Stimulated activated naive CD8-positive, alpha-beta T cell treated with anti-CD3 and anti-CD28 coated beads, Interleukin-15, amount 100 ng/mL, for 72 hours (primary cell): Measurements from ENCODE around the gene NT5DC3.
"Not testable (repeated sequence)": the region's sequence is repeated elsewhere in the genome, so short reads cannot be mapped to it uniquely, and the experiment has no call there.

ENCODE experiments used
- ATAC-seq: fragments of 150-1000 bp; cut with Tn5 transposase; 2 replicates; pipeline ENCODE4 v1.10.0; 2021; ENCODE audit warnings: mild to moderate bottlenecking, moderate library complexity
- DNase-seq, 2 donors: peaks; one replicate each; pipeline ENCODE4 v3.0.0; 2021 to 2022
- H3K27ac Mint-ChIP-seq, 2 donors: one replicate each; pipeline ENCODE4 v1.8.0; 2022; ENCODE audit warnings: mild to moderate bottlenecking in 2 of 2, mixed read lengths in 2 of 2, moderate library complexity in 2 of 2
- H3K27me3 Mint-ChIP-seq: one replicate; pipeline ENCODE4 v1.8.0; 2022; ENCODE audit warnings: mixed read lengths
- H3K4me1 Mint-ChIP-seq: one replicate; pipeline ENCODE4 v1.8.0; 2022; ENCODE audit warnings: mild to moderate bottlenecking, mixed read lengths
- H3K4me3 Mint-ChIP-seq, 2 donors: one replicate each; pipeline ENCODE4 v1.8.0; 2022; ENCODE audit warnings: mild to moderate bottlenecking in 2 of 2, mixed read lengths in 2 of 2, moderate library complexity in 1 of 2
- H3K9me3 Mint-ChIP-seq, 2 donors: one replicate each; pipeline ENCODE4 v1.8.0; 2022; ENCODE audit warnings: mixed read lengths in 2 of 2

The NT5DC3 gene

GRCh38 chr12:103810111-103810510, 30.9 kb downstream of the NT5DC3 start:
- Mint-ChIP-seq H3K4me3 (no peak overlapping the region), H3K27me3 (no peaks in the 10 kb centered on the region), H3K4me1 (no peaks in the 10 kb centered on the region), H3K9me3 (no peaks in the 10 kb centered on the region), H3K27ac (no peak overlapping the region)
- DNase-seq (no peak), ATAC-seq (no peak)

- H3K9me3 Mint-ChIP-seq, H3K4me3 Mint-ChIP-seq, H3K27me3 Mint-ChIP-seq, ATAC-seq, DNase-seq, H3K4me1 Mint-ChIP-seq, H3K27ac Mint-ChIP-seq: not testable (repeated sequence)
Measured at GRCh38 chr12:103809639-103810038, 31.4 kb downstream of the NT5DC3 start.

DNA sequence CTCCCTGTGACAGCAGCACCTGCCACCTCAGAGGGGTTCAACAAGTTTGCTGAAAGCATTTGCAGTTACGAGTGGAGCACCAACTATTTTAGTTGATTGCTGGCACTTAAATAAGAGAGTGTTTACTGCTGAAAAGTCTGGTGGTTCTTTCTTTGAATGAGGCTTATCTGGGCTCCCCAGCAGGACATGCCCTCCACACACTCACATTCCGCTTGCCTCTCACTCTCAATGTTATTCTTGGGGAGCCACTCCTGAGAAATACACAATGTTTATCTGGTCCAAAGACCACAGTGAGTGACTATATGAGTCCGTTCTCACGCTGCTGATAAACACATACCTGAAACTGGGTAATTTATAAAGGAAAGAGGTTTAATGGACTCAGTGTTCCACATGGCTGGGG, 31.9 kb downstream of the NT5DC3 start:
- no peak overlapping the region for H3K4me3 Mint-ChIP-seq
- no peaks in the 10 kb centered on the region for H3K27me3 Mint-ChIP-seq
- no peaks in the 10 kb centered on the region for H3K4me1 Mint-ChIP-seq
- ATAC-seq (no peak), DNase-seq (no peak)
- H3K9me3 Mint-ChIP-seq, result no peaks in the 10 kb centered on the region
- H3K27ac Mint-ChIP-seq, result no peak overlapping the region

DNA sequence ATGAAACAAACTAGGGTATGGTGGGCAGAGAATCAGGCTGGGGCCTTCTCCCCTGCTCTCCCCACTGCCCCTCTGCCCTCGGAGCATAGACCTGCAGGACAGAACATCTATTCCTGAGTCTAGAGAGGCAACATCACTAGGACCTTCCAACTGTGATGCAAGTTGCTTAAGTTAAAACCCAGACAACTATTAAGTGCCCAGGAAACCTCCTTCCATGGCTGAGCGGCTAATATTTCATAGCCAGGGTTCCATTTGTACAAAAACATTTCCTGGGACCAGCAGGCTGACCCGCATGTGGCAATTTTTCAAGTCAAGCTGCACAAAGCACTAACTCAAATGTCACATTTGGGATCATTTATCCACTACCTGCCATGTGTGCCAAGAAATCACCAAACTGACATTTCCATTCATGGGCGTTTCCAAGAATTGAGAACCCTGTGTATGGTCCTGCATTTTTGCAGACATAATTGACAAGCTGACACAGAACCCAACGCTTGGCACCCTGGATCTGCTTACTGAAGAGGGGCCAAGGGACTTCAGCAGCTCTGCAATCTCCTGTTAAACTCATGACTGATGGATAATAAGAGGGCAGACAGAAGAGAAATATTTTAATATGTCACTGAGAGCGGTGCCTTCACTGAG, 32.7 kb downstream of the NT5DC3 start:
- no peak overlapping the region for H3K4me3 Mint-ChIP-seq
- ATAC-seq (no peak), DNase-seq (no peak)
- no peaks in the 10 kb centered on the region for H3K9me3 Mint-ChIP-seq
- no peaks in the 10 kb centered on the region for H3K4me1 Mint-ChIP-seq
- H3K27me3 Mint-ChIP-seq, result no peaks in the 10 kb centered on the region
- no peak overlapping the region for H3K27ac Mint-ChIP-seq

DNA sequence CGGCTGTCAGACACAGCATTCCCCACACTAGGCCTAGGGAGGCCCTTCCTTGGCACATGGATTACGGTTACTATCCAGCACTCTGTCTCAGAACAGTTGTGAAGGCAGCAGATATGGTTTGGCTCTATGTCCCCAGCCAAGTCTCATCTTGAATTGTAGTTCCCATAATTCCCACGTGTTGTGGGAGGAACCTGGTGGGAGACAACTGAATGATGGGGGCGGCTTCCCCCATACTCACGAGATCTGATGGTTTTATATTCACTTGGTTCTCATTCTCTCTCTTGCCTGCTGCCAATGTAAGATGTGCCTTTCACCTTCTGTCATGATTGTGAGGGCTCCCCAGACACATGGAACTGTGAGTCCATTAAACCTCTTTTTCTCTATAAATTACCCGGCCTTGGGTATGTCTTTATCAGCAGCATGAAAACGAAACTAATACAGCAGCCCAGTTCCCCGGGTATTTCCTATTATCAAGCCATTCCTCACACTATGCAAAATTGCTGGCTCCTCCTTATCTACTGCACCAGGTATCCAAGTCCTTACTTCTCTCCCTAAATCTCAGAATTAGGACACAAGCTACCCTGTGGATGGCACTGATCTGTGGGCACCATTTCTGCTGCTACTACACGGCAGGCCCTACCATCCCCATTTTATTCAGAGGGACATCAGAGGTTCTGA, 33.3 kb downstream of the NT5DC3 start:
- no peaks in the 10 kb centered on the region for H3K4me1 Mint-ChIP-seq
- H3K9me3 Mint-ChIP-seq, result no peaks in the 10 kb centered on the region
- no peak overlapping the region for H3K4me3 Mint-ChIP-seq
- ATAC-seq, result no peak
- no peak for DNase-seq
- H3K27ac Mint-ChIP-seq, result peak overlapping the region in 1 of 2 donors; percentile 80
- no peaks in the 10 kb centered on the region for H3K27me3 Mint-ChIP-seq

GRCh38 chr12:103806803-103807202, 34.2 kb downstream of the NT5DC3 start:
- no peaks in the 10 kb centered on the region for H3K27me3 Mint-ChIP-seq
- DNase-seq, result no peak
- no peak overlapping the region for H3K4me3 Mint-ChIP-seq
- no peak for ATAC-seq
- H3K9me3 Mint-ChIP-seq, result no peaks in the 10 kb centered on the region
- H3K4me1 Mint-ChIP-seq, result no peaks in the 10 kb centered on the region
- H3K27ac Mint-ChIP-seq, result peak overlapping the region in 1 of 2 donors; percentile 2

GRCh38 chr12:103805655-103806360, 35.2 kb downstream of the NT5DC3 start:
- Mint-ChIP-seq H3K4me3 (no peak overlapping the region), H3K27ac (no peak overlapping the region)

GRCh38 chr12:103803847-103804246, 37.2 kb downstream of the NT5DC3 start:
- Mint-ChIP-seq H3K27ac (no peak overlapping the region), H3K9me3 (peaks cover 0 to 4% of the 10 kb centered on the region in 2 donors), H3K27me3 (no peaks in the 10 kb centered on the region), H3K4me3 (no peak overlapping the region), H3K4me1 (no peaks in the 10 kb centered on the region)
- no peak for DNase-seq
- ATAC-seq, result no peak

More at GRCh38 chr12:103805655-103806360, 35.2 kb downstream of the NT5DC3 start:
- Mint-ChIP-seq H3K4me1 (no peaks in the 10 kb centered on the region), H3K27me3 (no peaks in the 10 kb centered on the region), H3K9me3 (no peaks in the 10 kb centered on the region)
- ATAC-seq (no peak), DNase-seq (no peak)

DNA sequence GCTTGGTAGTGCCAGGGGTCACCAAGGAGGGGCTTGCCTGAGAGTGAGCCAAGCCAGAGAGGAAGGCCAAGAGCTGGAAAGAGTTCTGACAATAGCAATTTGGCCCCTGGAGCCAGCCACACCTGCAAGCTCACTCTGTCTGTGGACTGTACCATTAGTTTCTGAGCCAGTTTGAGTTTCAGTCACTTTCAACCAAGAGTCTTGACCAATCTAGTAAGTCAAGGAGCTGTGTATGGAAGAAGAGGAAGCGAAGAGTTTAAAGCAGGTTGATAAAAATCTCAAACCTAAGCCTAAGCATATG, 38.5 kb downstream of the NT5DC3 start:
- DNase-seq (no peak), ATAC-seq (no peak)
- Mint-ChIP-seq H3K4me3 (no peak overlapping the region), H3K27me3 (no peaks in the 10 kb centered on the region), H3K27ac (peak overlapping the region in 1 of 2 donors; percentile 9), H3K9me3 (peaks cover 0 to 4% of the 10 kb centered on the region in 2 donors), H3K4me1 (peaks cover 6% of the 10 kb centered on the region)

- no peaks in the 10 kb centered on the region for H3K27me3 Mint-ChIP-seq
- ATAC-seq (no peak), DNase-seq (no peak)
Measured at GRCh38 chr12:103801709-103802585, 39.1 kb downstream of the NT5DC3 start.

GRCh38 chr12:103799857-103800771, 40.9 kb downstream of the NT5DC3 start:
- Mint-ChIP-seq H3K4me3 (no peak overlapping the region), H3K27ac (no peak overlapping the region), H3K9me3 (peaks cover 0 to 4% of the 10 kb centered on the region in 2 donors), H3K27me3 (no peaks in the 10 kb centered on the region), H3K4me1 (peaks cover 6% of the 10 kb centered on the region)
- ATAC-seq, result no peak
- DNase-seq, result no peak

More at GRCh38 chr12:103801709-103802585, 39.1 kb downstream of the NT5DC3 start:
- Mint-ChIP-seq H3K4me1 (peaks cover 6% of the 10 kb centered on the region), H3K27ac (no peak overlapping the region), H3K9me3 (peaks cover 0 to 4% of the 10 kb centered on the region in 2 donors), H3K4me3 (no peak overlapping the region)

- no peak for DNase-seq
- no peak for ATAC-seq
- Mint-ChIP-seq H3K9me3 (peaks cover 0 to 4% of the 10 kb centered on the region in 2 donors), H3K27ac (no peak overlapping the region), H3K27me3 (no peaks in the 10 kb centered on the region), H3K4me1 (peaks cover 6% of the 10 kb centered on the region), H3K4me3 (no peak overlapping the region)
Measured at GRCh38 chr12:103799504-103799856, 41.6 kb downstream of the NT5DC3 start.

DNA sequence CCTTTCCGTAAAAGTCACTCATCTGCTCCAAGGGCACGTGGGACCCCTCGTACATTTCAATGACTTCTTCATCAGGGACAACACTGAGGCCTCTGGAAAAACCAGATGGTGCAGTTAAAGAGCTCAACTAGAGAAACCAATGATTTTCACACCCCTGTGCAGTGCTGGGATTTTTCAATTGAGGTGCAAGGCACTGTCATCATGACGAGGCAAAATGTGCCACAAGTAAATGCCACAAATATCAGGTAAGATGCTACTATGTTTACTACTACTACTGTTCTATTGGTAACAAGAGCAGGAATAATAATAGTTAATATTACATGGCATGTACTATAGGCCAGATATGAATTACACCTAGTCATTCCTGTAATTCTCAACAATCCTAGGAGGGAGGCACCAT, 42.4 kb downstream of the NT5DC3 start:
- no peaks in the 10 kb centered on the region for H3K27me3 Mint-ChIP-seq
- H3K27ac Mint-ChIP-seq, result no peak overlapping the region
- peaks cover 6% of the 10 kb centered on the region for H3K4me1 Mint-ChIP-seq
- H3K9me3 Mint-ChIP-seq, result peaks cover 0 to 4% of the 10 kb centered on the region in 2 donors
- ATAC-seq, result no peak
- H3K4me3 Mint-ChIP-seq, result no peak overlapping the region
- DNase-seq, result no peak

GRCh38 chr12:103794309-103795213, 46.5 kb downstream of the NT5DC3 start:
- no peaks in the 10 kb centered on the region for H3K9me3 Mint-ChIP-seq
- H3K4me3 Mint-ChIP-seq, result no peak overlapping the region
- peaks cover 6% of the 10 kb centered on the region for H3K4me1 Mint-ChIP-seq
- ATAC-seq (no peak), DNase-seq (no peak)
- H3K27ac Mint-ChIP-seq, result no peak overlapping the region
- no peaks in the 10 kb centered on the region for H3K27me3 Mint-ChIP-seq
